ENCODE data around the gene DET1.
"Not testable (repeated sequence)": the region's sequence is repeated elsewhere in the genome, so short reads cannot be mapped to it uniquely, and the experiment has no call there.

Gene DET1

DNA sequence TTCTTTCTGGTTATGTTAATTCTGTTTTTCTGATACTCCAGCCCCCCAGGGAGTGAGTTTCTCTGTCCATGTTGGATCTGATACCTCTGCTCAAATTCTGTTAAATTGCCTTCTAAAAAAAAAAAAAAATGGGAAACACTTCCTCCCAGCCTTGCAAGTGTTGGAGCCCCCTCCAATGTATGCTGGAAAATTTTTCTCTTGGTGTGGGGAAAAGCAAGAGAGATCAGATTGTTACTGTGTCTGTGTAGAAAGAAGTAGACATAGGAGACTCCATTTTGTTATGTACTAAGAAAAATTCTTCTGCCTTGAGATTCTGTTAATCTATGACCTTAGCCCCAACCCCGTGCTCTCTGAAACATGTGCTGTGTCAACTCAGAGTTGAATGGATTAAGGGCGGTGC, 6.1 kb downstream of the DET1 start:
- DNase-seq (ENCODE audit: low spot score) = not testable (repeated sequence)

DNA sequence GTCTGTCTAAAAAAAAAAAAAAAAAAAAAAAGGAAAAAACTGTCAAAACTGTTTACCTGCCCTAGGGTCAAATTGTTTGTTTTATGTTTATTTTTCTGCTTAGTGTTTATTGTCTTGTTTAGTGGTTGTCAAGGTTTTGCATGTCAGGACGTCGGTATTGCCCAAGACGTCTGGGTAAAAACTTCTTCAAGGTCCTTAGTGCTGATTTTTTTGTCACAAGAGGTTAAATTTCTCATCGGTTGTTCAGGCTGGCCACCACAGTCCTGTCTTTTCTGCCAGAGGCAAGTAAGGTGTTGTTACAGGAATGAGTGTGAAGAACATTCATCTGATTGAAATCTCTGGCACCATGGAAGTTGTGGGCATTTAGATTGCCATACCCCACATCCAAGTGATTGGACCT, 7.0 kb downstream of the DET1 start:
- no peak for DNase-seq (ENCODE audit: low spot score)

GRCh38 chr15:88538972-88539371, 7.5 kb downstream of the DET1 start:
- peak; percentile 33 for DNase-seq (ENCODE audit: low spot score)

- DNase-seq (ENCODE audit: low spot score) = no peak
These were observed 8.7 kb downstream of the DET1 start for GRCh38 chr15:88537591-88538317.

- no peak for DNase-seq (ENCODE audit: low spot score)
These were observed 10.7 kb downstream of the DET1 start for GRCh38 chr15:88535607-88536313.

DNA sequence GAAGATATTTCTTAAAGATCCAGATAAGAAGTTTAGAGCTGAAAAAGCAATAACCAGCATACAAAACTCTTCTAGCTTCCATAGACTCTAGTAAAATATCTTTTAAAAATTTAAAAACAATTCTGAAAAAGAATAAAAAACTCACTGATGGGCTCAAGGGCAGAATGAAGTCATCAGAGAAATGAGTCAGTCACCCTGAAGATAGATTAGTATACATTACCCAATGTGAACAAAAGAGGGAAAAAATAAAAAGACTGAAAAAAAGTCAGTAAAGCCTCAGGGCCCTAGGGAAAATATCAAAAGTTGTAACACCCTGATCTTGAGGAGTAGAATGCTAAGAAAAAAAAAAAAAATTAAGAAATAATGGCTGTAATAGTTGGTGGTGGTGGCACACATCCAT, 11.4 kb downstream of the DET1 start:
- no peak for DNase-seq (ENCODE audit: low spot score)

DNA sequence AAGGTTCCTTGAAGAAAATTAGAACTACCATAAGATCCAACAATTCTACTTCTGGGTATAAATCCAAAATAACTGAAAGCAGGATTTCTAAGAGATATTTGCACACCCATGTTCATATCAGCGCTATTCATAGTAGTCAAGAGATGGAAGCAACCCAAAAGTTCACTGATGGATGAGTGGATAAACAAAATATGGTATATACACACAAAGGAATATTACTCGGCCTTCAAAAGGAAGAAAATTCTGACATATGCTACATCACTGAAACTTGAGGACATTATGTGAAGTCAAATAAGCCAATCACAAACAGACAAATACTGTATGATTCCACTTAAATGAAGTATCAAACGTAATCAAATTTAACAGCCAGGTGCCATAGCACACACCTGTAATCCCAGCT, 13.1 kb downstream of the DET1 start:
- DNase-seq (ENCODE audit: low spot score) = no peak

GRCh38 chr15:88529021-88529630, 17.4 kb downstream of the DET1 start:
- no peak for DNase-seq (ENCODE audit: low spot score)

DNA sequence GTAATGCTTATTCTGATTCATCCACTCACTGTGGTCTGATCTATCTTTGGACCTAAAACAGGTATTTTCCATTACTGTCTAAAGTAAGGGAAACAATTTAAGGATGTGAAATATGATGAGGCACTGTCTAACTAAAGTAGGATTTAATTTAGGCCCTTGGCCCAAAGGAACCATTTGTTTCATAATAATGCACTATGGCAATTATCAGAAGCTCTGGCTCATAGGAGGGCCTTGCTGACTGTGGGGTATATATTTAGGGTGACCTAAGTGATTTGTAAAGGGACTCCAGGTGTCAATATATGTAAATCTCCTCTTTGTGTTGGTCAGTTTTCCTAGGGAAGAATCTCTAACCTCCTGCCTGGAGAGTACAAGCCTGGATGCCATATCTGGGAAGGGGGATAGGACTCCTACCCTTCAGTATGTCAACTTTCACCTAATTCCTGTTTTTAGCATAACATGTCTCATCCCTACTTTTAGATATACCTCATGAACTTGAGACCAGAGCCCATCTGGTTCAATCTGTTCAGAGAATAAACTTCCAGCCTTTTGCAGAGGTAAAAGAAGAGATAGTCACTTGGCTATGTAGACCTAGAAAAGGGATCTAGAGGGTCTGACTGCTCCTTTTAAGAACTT, 20.1 kb downstream of the DET1 start:
- DNase-seq (ENCODE audit: low spot score) = no peak

DNA sequence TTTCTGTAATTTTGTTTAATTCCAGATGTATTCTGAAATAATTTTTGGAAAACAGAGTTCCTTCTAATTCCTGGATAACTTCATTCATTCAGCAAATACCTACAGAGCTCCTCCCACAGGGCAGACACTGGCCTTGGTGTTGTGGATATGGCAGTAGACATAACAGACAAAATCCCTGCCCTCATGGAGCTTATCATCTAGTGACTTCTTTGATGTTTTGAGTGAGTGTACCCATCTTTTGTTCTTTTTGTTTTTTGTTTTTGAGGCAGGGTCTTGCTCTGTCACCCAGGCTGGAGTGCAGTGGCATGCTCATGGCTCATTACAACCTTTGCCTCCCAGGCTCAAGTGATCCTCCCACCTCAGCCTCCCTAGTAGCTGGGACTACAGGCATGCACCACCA, 21.1 kb downstream of the DET1 start:
- no peak for DNase-seq (ENCODE audit: low spot score)

DNA sequence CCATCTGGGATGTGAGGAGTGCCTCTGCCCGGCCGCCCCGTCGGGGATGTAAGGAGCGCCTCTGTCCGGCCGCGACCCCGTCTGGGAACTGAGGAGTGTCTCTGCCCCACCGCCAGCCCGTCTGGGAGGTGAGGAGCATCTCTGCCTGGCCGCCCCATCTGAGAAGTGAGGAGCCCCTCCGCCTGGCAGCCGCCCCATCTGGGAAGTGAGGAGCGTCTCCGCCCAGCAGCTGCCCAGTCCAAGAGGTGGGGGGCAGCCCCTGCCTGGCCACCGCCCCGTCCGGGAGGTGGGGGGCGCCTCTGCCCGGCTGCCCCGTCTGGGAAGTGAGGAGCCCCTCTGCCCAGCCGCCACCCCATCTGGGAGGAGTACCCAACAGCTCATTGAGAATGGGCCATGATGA, 22.4 kb downstream of the DET1 start:
- DNase-seq (ENCODE audit: low spot score) = not testable (repeated sequence)

- DNase-seq (ENCODE audit: low spot score) = no peak
These were observed 27.6 kb downstream of the DET1 start for GRCh38 chr15:88518903-88519302.

- DNase-seq (ENCODE audit: low spot score) = no peak
These were observed 33.3 kb downstream of the DET1 start for GRCh38 chr15:88513195-88513594.

DNA sequence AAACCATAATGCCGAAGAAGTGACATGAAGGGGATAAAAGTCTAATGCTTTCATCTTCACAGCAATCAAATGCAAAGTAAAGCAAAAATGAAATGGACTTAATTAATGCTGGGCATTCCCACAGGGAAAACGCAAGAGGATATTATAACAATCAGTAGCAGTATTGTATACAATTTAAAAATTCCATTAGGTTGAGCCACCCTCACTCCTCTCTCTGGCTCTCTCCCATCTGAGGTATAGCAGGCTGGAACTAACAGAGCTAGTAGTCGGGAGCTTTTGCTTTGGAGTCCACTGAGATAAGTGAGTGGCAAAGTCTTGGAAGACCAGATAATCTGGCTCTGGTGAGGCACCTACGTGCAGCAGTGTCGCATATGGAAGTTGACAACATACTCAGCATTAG, 33.9 kb downstream of the DET1 start:
- DNase-seq (ENCODE audit: low spot score) = no peak

DNA sequence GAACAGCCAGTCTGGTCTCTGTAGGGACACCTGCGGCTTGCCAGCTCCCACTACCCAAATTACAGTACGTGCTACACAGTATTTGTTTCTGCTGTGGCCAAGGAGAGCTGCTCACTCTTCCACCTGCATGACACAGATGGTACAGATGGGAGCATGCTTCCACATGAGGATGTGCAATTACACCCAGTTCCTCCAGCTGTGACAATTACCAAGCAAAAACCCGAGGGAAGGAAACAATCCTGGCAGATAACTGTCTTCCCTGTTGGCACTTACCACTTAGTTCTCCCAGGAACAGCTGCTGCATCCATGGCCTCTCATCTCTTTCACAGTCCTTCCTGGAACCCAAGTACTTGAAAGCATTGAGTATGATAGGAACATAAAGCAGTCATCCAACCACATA, 34.4 kb downstream of the DET1 start:
- DNase-seq (ENCODE audit: low spot score) = no peak

GRCh38 chr15:88511161-88511560, 35.3 kb downstream of the DET1 start:
- DNase-seq (ENCODE audit: low spot score) = no peak

DNA sequence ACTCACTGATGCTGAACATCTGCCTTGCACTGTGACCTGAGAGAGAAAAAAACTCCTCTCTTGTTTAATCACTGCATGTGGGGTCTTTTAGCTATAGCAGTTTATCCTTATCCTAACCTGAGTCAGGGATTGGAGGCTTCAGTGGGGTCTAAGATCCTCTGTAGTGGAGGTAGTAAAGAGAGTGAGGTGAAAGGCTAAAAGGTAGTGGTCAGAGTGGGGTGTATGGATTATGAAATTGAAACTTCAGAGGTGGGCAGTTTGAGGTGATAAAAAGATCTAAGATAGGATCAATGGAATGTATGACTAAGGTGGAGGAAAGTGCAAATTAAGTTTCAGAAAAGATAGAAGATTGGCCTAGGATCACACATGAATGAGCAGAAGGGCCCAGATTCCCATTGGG, 36.5 kb downstream of the DET1 start:
- DNase-seq (ENCODE audit: low spot score) = no peak

DNA sequence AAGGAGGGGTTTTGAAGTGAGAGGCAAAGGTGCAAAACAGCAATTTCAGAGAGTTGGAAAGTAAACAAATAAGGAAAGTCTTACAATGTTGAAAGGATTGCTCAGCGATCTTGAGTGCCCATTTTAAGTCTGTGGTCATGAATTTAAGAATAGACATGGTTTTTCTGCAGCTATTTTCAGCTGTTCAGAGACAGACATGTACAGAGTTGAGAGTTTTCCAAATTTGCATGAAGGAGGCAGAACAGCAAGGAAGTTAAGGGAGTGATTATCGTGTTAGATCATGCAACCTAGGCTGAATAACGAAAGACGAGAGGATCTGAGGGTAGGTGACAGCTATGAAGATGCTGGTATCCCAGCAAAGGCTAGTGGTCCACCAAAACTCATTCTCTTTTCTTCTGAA, 37.2 kb downstream of the DET1 start:
- no peak for DNase-seq (ENCODE audit: low spot score)

DNA sequence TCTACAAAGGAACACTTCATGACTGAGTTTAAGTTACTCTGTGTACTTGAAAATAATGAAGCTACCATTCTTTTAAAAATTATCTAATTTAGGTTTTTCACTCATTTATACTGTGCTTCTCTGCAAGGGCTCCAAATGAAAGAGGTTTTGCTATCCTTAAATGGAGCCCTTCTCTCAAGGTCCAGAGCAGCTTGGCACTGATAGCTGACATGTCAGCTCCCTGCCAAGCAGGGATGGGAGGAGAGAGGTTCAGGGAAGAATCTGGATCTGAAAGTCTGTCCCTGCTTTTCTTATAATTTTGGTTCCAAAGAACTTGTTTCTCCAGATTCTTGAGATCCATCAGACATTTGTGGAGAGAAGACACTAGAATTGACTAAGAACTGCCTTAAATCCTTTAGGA, 39.9 kb downstream of the DET1 start:
- peak; percentile 12 for DNase-seq (ENCODE audit: low spot score)

- DNase-seq (ENCODE audit: low spot score) = no peak
These were observed 40.8 kb downstream of the DET1 start for GRCh38 chr15:88505721-88506120.

- no peak for DNase-seq (ENCODE audit: low spot score)
These were observed 42.0 kb downstream of the DET1 start for GRCh38 chr15:88504445-88504844.

- no peak for DNase-seq (ENCODE audit: low spot score)
These were observed 47.5 kb downstream of the DET1 start for GRCh38 chr15:88498996-88499395.
